Stimulated activated CD4-positive, alpha-beta T cell treated with anti-CD3 and anti-CD28 coated beads, TNF-alpha, amount 100 ng/mL, for 1 hour (primary cell): ENCODE measurements around the gene LRRTM4.

ENCODE experiments used
- DNase-seq, 3 donors: peaks; one replicate each; pipeline ENCODE4 v3.0.0-alpha.2; 2020; ENCODE audit warnings: low read depth in 3 of 3, low spot score in 1 of 3

LRRTM4 gene

DNA sequence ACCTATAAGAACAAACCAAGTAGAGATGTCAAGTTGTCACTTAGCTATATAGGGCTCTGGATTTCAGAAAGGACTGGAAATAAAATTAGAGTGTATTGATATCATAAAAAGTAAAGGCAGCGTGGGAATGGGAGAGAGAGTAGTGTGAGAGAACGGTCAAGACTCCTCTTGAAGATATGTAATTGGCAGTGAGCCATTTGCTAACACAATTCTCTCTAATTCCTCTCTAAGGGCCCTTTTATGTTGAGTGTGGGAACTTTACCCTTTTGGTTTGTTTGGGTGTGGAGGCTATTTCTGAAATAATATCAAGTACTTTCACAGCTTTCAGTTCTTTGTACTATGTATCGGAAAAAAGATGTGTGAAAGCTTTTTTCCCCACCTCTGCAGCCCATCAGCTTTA is 196.8 kb downstream of the LRRTM4 start:
- no peak for DNase-seq

DNA sequence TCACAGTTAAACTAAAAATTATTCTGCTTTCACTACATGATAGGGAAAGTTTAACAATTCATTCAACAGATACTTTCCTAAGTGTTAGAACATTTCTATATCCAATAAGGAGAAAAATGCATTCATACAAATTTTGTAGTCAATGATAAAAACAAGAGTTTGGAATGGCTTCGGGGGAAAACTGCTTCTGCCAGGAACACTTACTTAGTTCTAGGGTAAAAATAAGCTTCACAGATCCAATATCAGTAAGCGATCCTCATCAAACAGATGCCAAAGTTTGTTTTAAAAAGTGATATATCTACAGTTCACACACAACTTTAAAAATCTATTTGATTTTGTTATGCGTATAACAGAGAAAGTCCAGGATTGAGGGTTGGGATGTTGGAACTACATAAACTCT is 199.7 kb downstream of the LRRTM4 start:
- no peak for DNase-seq

DNA sequence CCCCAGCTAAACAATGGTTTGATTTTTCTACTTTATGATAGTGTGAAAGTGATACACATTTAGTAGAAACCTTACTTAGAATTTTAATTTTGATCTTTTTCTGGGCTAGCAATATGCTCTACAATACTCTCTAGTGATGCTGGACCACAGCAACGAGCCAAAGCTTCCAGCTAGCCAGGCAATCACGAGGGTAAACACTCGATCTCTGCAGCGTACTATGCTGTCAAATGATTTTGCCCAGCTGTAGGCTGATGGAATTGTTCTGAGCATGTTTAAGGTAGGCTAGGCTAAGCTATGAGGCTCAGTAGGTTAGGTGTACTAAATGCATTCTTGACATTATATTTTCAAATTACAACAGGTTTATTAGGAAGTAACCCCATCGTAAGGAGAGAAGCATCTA is 207.5 kb downstream of the LRRTM4 start:
- no peak for DNase-seq

- no peak for DNase-seq
These were observed 211.8 kb downstream of the LRRTM4 start for GRCh38 chr2:77310416-77310815.

DNA sequence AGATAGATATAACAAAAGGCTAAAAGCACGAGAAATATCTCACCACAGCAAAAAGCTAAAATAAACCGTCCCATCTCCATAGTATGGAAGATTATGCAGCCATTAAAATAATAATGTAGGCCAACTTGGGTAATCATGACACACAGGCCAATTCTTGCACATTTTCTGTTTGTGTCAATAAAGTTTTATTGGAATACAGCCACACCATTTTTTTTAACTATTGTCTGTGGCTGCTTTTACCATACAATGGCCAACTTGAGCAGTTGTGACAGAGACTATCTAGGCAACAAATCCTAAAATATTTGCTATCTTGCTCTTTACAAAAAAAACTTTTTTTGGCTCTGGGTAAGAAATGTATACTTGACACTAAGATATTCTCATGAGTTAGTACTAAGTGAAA is 212.5 kb downstream of the LRRTM4 start:
- DNase-seq = no peak

DNA sequence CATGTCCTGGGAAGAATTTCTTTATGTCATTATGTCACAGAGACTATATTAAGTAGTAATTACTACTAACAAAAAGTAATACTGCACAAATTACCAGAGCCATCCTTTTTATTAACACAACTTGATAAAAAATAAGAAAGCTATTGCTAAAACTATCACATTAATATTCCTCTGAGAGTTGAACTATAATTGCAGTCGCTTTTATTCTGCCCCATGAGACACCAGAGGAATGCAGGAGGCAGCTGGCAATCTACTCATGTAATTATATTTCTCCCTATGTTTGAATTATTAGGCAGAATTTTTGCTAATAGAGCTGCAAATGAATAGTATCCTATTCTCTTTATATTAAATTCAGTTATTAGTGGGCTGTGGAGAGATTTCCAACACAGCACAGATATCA is 220.7 kb downstream of the LRRTM4 start:
- DNase-seq = no peak

DNA sequence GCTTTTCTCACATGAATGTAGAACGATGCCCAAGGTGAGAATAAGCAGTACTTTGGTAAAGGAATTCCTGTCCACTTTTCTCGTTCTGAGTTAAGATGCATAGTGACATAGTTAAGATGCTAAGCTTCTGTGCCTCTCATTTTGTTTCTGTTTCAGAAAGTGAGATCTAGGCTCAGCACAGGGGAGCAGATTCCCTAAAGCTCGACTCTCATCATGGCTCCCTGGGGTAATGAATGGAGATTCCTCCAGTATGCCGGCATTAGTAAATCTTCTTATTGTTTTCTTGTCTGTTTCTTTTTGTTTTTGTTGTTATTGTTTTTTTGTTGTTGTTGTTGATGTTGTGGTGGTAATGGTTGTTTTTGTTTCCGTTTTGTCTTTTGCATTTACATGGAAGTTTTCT is 225.4 kb downstream of the LRRTM4 start:
- DNase-seq = no peak

DNA sequence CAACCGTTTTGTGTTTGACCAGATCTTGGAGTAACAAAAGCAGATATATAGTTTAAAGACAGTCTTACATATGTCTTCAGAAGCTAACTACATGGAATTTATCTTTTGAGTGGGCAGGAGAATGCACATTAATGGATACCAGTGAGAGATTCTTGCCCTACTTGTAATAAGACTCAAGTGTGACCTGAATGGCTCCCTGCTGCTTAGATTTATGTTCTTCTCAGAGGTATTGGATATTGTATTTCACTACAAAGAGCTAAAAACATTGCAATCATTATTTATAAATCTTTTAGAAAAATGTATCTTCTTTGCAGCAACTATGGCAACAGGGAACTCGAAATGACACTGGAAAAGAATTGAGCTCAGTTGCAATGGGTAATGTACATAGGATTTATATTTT is 227.7 kb downstream of the LRRTM4 start:
- no peak for DNase-seq

GRCh38 chr2:77284353-77284752 is 237.8 kb downstream of the LRRTM4 start:
- no peak for DNase-seq

DNA sequence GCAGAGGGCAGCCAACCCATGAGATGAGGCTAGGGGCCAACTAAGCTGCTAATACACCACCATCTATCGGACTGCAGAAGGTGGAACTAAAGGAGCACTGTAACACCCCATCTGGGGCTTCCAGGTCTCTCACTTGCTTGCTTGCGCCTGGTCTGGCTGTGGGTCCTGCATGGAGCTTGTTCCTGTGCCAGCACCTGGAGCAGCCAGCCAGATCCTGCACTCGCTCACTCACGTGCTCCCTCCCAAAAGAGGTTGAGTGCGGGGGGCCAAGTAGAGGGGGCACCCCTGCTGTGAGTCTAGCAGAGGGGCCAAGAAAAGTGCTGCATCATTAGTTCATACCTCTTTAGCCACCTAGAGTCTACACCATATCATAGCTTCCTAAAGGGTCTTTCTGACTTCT is 250.9 kb downstream of the LRRTM4 start:
- DNase-seq = no peak

DNA sequence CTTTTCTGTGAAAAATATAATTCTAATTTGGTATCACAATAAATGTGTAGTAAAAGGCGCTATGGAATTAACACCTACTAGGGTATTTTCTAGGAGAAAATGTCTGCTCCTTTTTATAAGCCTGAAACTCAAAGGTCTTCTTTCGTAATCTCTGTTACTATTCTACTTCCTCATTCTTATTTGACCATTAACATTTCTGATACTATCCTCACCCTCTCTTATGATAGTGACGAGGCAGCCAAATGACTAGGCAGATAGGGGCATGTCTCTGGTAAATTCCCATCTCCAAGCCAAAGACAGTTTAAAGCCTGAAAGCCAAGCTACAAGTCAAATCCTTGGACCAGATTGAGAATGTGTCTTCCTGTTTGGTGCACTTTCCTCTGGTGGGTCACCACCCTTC is 251.7 kb downstream of the LRRTM4 start:
- no peak for DNase-seq

DNA sequence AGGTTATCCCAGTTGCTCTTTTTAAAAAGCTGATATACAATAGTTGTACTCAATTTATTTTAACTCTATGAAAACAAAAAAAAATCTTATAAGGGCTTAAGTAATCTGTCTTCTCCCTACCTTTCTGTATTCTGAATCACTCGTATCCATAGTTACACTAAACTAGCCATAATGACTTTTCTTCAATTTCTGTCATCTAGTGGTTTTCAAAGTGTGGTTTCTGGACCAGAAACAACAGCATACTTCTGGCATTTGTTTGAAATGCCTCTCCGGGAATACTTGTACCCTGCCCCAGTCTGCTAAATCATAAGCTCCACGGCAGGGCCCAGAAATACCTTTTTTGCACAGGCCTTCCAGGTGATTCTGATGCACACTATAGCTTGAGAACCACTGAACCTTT is 253.6 kb downstream of the LRRTM4 start:
- no peak for DNase-seq

- DNase-seq = no peak
These were observed 289.2 kb downstream of the LRRTM4 start for GRCh38 chr2:77232909-77233425.

- DNase-seq = no peak
These were observed 293.8 kb downstream of the LRRTM4 start for GRCh38 chr2:77228391-77228790.

DNA sequence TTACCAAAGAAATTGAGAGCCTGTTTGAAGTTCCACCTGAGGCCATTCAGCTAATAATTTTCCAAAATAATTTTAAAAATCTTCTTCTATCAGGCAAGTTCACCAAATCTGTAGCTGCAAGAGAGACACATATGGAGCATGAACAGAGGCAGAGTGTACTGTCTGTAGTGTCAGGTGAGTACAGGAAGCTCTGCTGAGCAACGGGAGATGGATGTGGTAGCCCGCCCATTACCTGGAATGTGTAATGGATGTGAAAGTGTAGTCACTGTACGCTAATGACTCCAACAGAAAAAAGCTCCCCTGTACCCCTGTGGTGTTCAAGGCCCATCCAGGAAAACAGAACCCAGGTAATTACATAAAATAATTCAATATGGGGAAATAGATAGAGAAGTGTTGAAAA is 311.5 kb downstream of the LRRTM4 start:
- DNase-seq = no peak

GRCh38 chr2:77207331-77207730 is 314.8 kb downstream of the LRRTM4 start:
- no peak for DNase-seq

- no peak for DNase-seq
These were observed 320.4 kb downstream of the LRRTM4 start for GRCh38 chr2:77201755-77202154.

GRCh38 chr2:77199411-77199810 is 322.8 kb downstream of the LRRTM4 start:
- no peak for DNase-seq

GRCh38 chr2:77193858-77194448 is 328.2 kb downstream of the LRRTM4 start:
- DNase-seq = no peak

- no peak for DNase-seq
These were observed 329.3 kb downstream of the LRRTM4 start for GRCh38 chr2:77192811-77193289.

DNA sequence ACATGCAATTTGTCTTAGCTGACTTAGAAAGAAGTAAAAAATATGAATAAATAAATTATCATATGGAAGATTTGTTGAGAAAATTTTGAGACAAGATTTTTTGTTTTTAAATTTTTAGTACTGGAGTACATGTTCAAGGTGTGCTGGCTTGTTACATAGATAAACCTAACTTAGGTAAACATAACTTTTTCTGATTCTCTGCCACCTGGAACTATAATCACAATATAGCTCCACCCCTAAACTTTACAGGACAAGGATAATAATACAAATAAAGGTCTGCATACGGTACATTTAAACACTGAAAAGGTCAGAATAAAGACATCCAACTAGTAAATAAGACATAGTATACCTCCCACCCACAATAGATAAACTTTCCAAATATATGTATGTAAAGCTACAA is 330.5 kb downstream of the LRRTM4 start:
- no peak for DNase-seq

DNA sequence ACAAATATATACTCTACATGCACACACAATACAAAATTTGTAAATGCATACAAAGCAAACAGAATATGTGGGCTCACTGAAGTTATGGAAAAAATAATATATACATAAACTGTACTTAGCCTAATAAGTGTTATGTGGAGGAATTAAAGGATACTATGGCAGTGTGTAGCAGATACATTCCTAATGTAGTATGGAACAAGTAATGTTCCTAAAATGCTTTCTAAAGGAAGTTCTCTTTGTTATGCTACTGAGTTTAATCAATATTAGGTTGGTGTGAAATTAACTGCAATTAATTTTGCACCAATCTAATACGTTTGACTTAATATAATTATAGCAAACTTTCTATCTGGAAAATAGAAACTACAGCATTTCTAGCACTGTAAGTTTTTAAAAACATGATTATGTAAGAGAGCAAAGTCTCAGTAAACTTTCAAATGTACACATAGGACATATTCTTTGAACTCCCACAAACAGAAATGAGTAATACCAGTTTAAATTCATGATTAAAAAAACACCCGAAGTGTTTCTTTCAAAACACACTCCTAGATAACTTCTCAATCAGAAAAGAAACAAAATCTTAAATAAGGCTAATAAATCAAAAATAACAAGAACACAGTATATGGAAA is 331.3 kb downstream of the LRRTM4 start:
- no peak for DNase-seq

- no peak for DNase-seq
These were observed 337.1 kb downstream of the LRRTM4 start for GRCh38 chr2:77185052-77185451.
